ENCODE results near the gene TM9SF1.

The TM9SF1 gene

DNA sequence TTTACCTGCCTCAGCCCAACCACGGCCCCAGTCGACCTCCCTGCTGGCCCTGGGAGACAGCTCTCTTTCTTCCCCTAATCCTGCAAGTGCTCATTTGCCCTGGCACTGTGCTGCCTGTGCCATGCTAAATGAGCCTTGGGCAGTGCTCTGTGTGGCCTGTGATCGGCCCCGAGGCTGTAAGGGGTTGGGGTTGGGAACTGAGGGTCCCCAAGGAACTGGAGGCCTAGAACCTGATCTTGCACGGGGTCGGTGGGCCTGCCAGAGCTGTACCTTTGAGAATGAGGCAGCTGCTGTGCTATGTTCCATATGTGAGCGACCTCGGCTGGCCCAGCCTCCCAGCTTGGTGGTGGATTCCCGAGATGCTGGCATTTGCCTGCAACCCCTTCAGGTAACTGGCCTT, 45.2 kb downstream of the TM9SF1 start:
- no peak for DNase-seq

- no peak for DNase-seq
Measured at GRCh38 chr14:24149302-24149969, 45.8 kb downstream of the TM9SF1 start.

DNA sequence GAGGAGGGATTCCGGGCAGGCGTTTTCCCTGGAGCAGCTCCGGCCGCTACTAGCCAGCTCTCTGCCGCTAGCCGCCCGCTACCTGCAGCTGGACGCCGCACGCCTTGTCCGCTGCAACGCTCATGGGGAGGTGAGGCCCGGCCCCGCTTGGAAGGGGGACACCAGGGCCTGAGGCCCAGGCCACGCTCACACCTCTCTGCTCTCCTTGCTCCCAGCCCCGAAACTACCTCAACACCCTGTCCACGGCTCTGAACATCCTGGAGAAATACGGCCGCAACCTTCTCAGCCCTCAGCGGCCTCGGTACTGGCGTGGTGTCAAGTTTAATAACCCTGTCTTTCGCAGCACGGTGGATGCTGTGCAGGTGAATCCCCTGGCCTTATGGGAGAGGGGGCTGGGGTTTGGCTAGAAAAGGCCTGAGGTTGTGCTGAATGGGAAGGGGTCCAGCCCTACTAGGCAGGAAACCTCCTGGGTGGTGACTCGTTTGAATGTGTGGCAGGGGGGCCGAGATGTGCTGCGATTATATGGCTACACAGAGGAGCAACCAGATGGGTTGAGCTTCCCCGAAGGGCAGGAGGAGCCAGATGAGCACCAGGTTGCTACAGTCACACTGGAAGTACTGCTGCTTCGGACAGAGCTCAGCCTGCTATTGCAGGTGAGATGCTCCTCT, 47.3 kb downstream of the TM9SF1 start:
- DNase-seq: no peak

GRCh38 chr14:24146978-24147760, 48.1 kb downstream of the TM9SF1 start, which contains the start of gene RNF31:
Gene RNF31 (plus strand): TSS chr14:24147498. CDS start chr14:24147699, 201 bp downstream.
- DNase-seq: peak; percentile 99

- peak; percentile 90 for DNase-seq
Measured at GRCh38 chr14:24146453-24146977, 48.7 kb downstream of the TM9SF1 start, which contains the start of gene PSME2. Gene PSME2 (minus strand): TSS chr14:24146610. CDS start chr14:24146581, 29 bp downstream.

- no peak for DNase-seq
Measured at GRCh38 chr14:24145690-24146452, 49.4 kb downstream of the TM9SF1 start.

- no peak for DNase-seq
Measured at GRCh38 chr14:24145219-24145618, 50.0 kb downstream of the TM9SF1 start.

- DNase-seq: no peak
Measured at GRCh38 chr14:24144451-24144850, 50.8 kb downstream of the TM9SF1 start.

GRCh38 chr14:24143511-24143910, 51.7 kb downstream of the TM9SF1 start:
- DNase-seq: no peak

DNA sequence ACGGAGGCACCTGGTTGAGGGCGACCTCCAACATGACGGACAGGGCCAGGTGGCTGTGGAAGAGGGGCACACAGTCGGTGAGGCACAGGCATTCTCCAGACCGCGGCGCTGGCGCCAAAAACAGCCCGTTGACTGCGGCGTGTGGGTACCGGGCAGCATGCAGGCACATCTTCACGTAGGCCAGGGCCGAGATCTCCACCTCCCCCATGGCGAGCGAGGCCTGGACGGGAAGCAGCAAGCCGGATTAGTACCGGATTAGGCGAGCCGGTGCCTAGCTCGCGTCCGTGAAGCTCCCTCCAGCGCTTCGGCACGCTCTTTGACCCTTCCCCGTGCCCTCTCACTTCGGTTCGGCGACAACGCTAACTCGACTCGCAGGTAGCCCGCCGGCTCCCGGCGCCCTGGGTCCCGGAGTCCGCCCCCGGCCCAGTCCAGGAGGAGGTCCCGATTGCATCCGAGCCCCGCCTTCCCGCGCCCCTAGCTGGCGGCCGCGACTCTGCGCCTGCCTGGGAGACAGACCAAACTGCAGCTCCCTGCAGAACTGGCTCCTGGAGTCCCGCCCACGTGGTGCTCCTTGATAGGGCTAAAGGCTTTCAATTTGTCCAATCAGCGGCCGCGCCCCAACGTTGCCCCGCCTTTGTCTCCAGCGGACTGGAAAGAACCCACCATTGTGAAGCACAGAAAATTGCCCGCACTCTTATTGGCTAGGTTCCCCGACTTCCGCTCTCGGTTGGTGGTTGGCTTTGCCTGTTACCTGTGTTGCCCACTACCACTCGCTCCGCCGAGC, 54.0 kb downstream of the TM9SF1 start, which contains the start of gene EMC9:
EMC9 (minus strand) TSS at position 495 of the 784 bp plus-strand sequence; CDS start at position 208, 287 bp downstream.
- peak; percentile 99 for DNase-seq

DNA sequence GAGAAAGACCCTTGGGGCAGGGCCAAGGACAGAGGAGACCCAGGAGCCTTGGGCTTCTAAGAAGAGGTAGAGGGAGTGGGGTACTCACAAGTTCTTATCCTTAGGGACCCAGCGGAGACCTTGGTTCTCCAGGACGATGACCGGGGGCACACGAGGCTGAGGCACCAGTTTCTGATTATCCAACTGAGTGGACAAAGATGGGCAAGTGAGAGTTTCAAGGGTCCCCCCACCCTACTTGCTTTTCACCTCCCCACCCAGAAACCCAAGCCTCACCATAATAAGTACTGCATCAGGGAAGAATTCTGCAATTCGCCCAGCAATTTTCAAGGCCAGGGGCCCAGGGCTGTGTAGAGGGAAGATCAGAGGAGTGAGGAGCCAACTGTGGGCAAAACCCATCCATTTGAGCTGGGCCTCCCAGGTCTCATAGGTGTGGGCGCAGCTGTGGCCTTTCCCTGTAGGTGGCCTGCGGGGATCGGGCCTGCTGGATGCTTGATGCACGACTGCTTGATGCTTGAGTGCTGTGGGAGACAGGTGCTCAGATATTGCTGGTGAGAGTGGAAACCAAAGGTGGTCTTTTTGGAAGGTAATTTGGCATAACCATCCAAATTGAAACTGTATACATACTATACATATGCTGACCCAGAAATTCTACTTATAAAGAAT, 55.8 kb downstream of the TM9SF1 start:
- DNase-seq: peak; percentile 23

Measured in CD4-positive, alpha-beta T cell treated with Interleukin-17A for 4 hours (primary cell).